Peyer's patch (tissue), 4 donors: Measurements from ENCODE around the gene CPPED1.

Experiments
- CTCF ChIP-seq, 6 experiments: fragments of 450-650 bp in 4 of 6; fragments of 200-600 bp in 2 of 6; sonication (generic) in 1 of 6; IDR thresholded peaks; one replicate each; pipeline ENCODE4 v1.5.1; 2017 to 2019; ENCODE audit warnings: antibody characterized with exemption in 6 of 6, mild to moderate bottlenecking in 3 of 6, moderate library complexity in 1 of 6
- POLR2A ChIP-seq, 2 donors: fragments of 450-650 bp; IDR thresholded peaks; one replicate each; pipeline ENCODE4 v1.5.1; 2017; ENCODE audit warnings: antibody characterized with exemption in 2 of 2, mild to moderate bottlenecking in 2 of 2, moderate library complexity in 2 of 2

GRCh38 chr16:12796498-12796897, 7.2 kb downstream of the CPPED1 start:
- TF ChIP-seq CTCF (IDR thresholded peaks at IDR 0.05) (no peak), POLR2A (IDR thresholded peaks at IDR 0.05) (no peak)
